Measurements from ENCODE around the gene EBP.
A peak's percentile ranks its signal among the peaks of the same experiment; 100 is the strongest.

Gene EBP

GRCh38 chrX:48489296-48489695 lies 32.3 kb upstream of the EBP start:
- DNase-seq (ENCODE audit: low read depth): no peak
- H3K4me3 ChIP-seq (ENCODE audit: low read depth, low read length): no peak overlapping the region
- no peak for TF ChIP-seq POLR2A (IDR thresholded peaks at IDR 0.05; ENCODE audit: extremely low read depth, insufficient read length)
- TF ChIP-seq MYC (IDR thresholded peaks at IDR 0.05; ENCODE audit: low read depth, low read length): no peak
- no peak for TF ChIP-seq MAX (IDR thresholded peaks at IDR 0.05; ENCODE audit: low read depth, low read length)
- no peak for TF ChIP-seq CTCF (IDR thresholded peaks at IDR 0.05; ENCODE audit: low read depth, low read length)

GRCh38 chrX:48489892-48490291 lies 31.7 kb upstream of the EBP start:
- H3K4me3 ChIP-seq (ENCODE audit: low read depth, low read length): no peak overlapping the region
- TF ChIP-seq MYC (IDR thresholded peaks at IDR 0.05; ENCODE audit: low read depth, low read length): no peak
- no peak for TF ChIP-seq MAX (IDR thresholded peaks at IDR 0.05; ENCODE audit: low read depth, low read length)
- no peak for TF ChIP-seq CTCF (IDR thresholded peaks at IDR 0.05; ENCODE audit: low read depth, low read length)
- TF ChIP-seq POLR2A (IDR thresholded peaks at IDR 0.05; ENCODE audit: extremely low read depth, insufficient read length): no peak
- no peak for DNase-seq (ENCODE audit: low read depth)

- no peak for DNase-seq (ENCODE audit: low read depth)
- H3K4me3 ChIP-seq (ENCODE audit: low read depth, low read length): no peak overlapping the region
Measured at GRCh38 chrX:48490661-48491060, 30.9 kb upstream of the EBP start.

GRCh38 chrX:48491809-48492208 lies 29.8 kb upstream of the EBP start:
- no peak for TF ChIP-seq POLR2A (IDR thresholded peaks at IDR 0.05; ENCODE audit: extremely low read depth, insufficient read length)
- no peak for TF ChIP-seq CTCF (IDR thresholded peaks at IDR 0.05; ENCODE audit: low read depth, low read length)
- no peak for TF ChIP-seq MAX (IDR thresholded peaks at IDR 0.05; ENCODE audit: low read depth, low read length)
- no peak for TF ChIP-seq MYC (IDR thresholded peaks at IDR 0.05; ENCODE audit: low read depth, low read length)
- DNase-seq (ENCODE audit: low read depth): no peak
- H3K4me3 ChIP-seq (ENCODE audit: low read depth, low read length): no peak overlapping the region

More at GRCh38 chrX:48490661-48491060, 30.9 kb upstream of the EBP start:
- TF ChIP-seq CTCF (IDR thresholded peaks at IDR 0.05; ENCODE audit: low read depth, low read length) (no peak), POLR2A (IDR thresholded peaks at IDR 0.05; ENCODE audit: extremely low read depth, insufficient read length) (no peak), MYC (IDR thresholded peaks at IDR 0.05; ENCODE audit: low read depth, low read length) (no peak), MAX (IDR thresholded peaks at IDR 0.05; ENCODE audit: low read depth, low read length) (no peak)

GRCh38 chrX:48492293-48492910 lies 29.2 kb upstream of the EBP start:
- no peak overlapping the region for H3K4me3 ChIP-seq (ENCODE audit: low read depth, low read length)
- TF ChIP-seq POLR2A (IDR thresholded peaks at IDR 0.05; ENCODE audit: extremely low read depth, insufficient read length) (no peak), MAX (IDR thresholded peaks at IDR 0.05; ENCODE audit: low read depth, low read length) (no peak; the same call in 1 of the 2 replicates), CTCF (IDR thresholded peaks at IDR 0.05; ENCODE audit: low read depth, low read length) (no peak), MYC (IDR thresholded peaks at IDR 0.05; ENCODE audit: low read depth, low read length) (0 out of 2 replicates have a peak, but pooled peaks have one; percentile 29)
- peak; percentile 91 for DNase-seq (ENCODE audit: low read depth)

Measured in NB4 (cell line).